C4-2B (cell line): ENCODE measurements around the gene MAP10.

ENCODE experiments used
- H3K27ac ChIP-seq: fragments of 450-650 bp; 2 replicates; pipeline ENCODE4 v1.5.1; 2017
- ZFX ChIP-seq: fragments of 450-650 bp; IDR thresholded peaks from 2 replicates; pipeline ENCODE4 v1.6.1; 2017
- TF ChIP-seq, protein P1 (sequence below): fragments of 450-650 bp; conservative IDR thresholded peaks from 2 replicates; pipeline ENCODE4 v1.5.1; 2017; ENCODE audit warnings: mild to moderate bottlenecking

Gene MAP10

DNA sequence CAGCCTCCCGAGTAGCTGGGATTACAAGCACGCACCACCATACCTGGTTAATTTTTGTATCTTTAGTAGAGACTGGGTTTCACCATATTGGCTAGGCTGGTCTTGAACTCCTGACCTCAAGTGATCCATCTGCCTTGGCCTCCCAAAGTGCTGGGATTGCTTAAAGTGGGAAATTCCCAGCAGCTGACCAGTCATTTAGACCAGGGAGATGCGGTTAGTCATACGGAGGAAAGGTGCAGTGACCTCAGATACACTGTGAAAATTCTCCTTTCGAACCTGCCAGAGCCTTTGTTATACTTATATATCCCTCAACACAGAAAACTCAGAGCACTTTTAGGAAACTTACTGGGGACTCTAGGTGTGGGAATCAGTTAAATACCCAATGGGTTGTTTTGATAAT, 39.6 kb downstream of the MAP10 start:
- H3K27ac ChIP-seq: no peak overlapping the region
- no peak for TF ChIP-seq ZFX
- TF ChIP-seq, protein P1, sequence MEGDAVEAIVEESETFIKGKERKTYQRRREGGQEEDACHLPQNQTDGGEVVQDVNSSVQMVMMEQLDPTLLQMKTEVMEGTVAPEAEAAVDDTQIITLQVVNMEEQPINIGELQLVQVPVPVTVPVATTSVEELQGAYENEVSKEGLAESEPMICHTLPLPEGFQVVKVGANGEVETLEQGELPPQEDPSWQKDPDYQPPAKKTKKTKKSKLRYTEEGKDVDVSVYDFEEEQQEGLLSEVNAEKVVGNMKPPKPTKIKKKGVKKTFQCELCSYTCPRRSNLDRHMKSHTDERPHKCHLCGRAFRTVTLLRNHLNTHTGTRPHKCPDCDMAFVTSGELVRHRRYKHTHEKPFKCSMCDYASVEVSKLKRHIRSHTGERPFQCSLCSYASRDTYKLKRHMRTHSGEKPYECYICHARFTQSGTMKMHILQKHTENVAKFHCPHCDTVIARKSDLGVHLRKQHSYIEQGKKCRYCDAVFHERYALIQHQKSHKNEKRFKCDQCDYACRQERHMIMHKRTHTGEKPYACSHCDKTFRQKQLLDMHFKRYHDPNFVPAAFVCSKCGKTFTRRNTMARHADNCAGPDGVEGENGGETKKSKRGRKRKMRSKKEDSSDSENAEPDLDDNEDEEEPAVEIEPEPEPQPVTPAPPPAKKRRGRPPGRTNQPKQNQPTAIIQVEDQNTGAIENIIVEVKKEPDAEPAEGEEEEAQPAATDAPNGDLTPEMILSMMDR: no peak

DNA sequence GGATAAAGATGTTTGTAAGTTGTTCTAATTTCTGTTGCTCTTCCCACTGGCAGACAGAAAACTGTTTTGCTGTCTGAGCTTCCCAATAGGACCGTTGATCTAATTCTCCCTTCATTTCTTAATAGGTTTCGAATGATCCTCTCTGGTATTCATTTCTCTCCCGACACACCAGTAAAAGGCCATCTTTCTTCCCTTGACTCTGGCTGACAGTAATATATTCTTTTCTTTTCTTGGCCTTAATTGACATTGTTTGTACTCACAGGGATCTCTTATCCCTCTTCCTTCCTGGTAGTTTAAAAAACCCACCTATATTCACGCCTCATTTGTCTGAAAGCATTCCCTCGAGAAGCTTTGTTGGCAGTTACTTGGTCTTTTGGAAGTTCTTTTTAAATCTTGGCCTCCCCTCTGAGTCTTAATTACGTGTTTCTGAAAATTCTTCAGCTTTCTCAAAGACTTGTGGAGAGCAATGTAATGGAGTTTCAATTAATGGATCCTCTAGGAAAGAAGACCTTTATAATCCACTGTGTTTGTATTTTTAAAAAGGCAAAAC, 40.3 kb downstream of the MAP10 start:
- TF ChIP-seq, protein P1: no peak
- TF ChIP-seq ZFX: no peak
- no peak overlapping the region for H3K27ac ChIP-seq

DNA sequence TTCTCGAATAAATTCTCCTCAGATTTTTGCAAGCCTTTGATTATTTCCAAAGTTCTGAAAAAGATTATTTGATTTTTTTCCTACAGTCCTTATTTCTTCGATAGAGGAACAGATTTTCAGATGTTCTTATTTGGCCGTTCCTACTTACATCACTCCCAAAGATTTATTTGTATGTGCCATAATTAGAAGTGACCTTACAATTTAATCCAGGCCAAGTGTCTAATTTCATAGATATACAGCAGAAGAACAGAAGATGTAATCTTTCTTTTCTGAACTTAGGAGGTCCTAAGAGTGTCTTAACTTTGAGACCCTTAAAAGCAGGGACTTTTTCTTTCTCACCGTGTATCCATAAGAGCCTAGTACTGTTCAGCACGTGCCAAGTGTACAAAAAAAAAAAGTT, 46.3 kb downstream of the MAP10 start:
- TF ChIP-seq ZFX: no peak
- no peak overlapping the region for H3K27ac ChIP-seq

DNA sequence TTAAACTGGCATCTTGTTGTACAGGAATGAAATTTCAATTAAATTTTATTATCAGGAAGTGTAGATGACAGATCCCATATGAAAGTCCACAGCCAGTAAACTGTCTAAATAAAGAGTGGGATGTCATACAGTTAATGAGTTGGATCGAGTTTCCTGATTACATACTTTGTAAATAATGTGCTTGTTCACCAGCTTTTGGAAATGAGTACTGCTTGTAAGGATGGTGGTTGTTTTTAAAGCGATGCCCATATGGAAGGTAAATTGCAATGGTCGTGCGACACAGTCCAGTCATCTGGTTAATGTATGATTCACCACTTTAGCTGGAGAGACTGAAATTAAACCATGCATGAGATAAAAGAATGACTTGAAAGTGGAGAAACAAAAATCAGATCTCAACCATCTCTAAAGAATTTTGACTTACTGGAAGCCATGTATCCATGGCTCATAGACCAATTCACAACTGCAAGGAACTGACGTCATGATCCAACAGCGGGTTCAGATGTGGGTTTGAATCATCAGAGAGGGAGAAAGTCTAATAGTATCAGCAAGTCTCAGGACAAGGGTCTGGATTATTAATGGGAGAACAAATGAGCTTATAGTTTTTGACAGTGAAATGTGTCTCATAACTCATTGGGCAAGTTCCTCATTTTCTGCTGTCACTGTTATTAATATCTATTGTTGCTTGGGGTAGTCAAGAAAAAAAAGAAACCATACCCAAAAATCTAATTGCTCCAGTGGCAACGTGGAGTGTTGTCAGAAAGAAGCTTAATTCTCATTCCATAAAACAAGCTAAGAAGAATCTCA, 49.0 kb downstream of the MAP10 start:
- H3K27ac ChIP-seq: no peak overlapping the region
- TF ChIP-seq, protein P1: no peak
- no peak for TF ChIP-seq ZFX

DNA sequence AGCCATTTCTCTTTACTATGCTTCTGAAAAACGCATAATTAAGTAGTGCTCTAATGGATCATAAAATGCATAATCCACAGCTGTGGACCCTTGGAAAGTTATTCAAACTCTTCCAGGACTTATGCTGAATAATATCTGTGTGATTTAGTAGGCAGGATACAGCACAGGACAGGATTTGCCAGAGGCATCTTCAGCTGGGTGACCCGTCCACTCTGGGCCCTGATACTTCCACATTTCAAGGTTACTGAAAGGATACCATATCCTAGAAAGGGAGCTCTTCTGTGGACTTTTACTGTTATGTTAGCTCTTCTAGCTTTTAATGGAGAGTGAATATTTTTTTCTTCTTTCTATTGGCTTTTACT, 49.6 kb downstream of the MAP10 start:
- H3K27ac ChIP-seq: no peak overlapping the region

DNA sequence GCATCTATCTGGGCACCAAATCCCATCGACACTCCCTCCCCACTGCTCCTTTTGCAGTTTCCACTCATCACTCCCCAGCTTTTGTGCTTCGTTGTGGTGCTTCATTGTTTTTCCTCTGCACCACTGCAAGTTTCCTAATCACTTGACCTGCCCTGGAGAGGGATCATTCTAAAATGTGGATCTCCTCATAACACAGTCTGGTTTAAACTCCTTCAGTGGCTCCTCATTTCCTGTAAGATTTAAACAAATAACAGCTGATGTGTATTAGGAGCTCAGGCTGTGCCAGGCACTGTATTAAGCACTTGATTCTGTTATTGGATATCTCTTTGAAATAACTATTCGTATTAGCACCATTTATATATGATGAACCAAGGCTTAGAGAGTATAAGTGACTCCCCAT, 51.3 kb downstream of the MAP10 start:
- H3K27ac ChIP-seq: no peak overlapping the region
- TF ChIP-seq ZFX: no peak
- TF ChIP-seq, protein P1: no peak

More for the DNA sequence above, 49.6 kb downstream of the MAP10 start:
- TF ChIP-seq, protein P1: no peak
- no peak for TF ChIP-seq ZFX
